Activated CD4-positive, alpha-beta T cell treated with anti-CD3 and anti-CD28 coated beads, Interleukin-2, amount 10 ng/mL, durations not matched to agents 24 days and 14 days (primary cell): Measurements from ENCODE around the gene ATXN7L1. TPM values are rescaled to one million over a fixed set of nuclear protein-coding genes. Genes with fewer than 3 reads are reported as not detected.

ENCODE experiments used
- DNase-seq: peaks from one replicate; pipeline ENCODE4 v3.0.0; 2022
- H3K27ac Mint-ChIP-seq: one replicate; pipeline ENCODE4 v1.8.0; 2022; ENCODE audit warnings: mild to moderate bottlenecking, mixed read lengths
- H3K27me3 Mint-ChIP-seq: one replicate; pipeline ENCODE4 v1.8.0; 2022; ENCODE audit warnings: mixed read lengths
- H3K36me3 Mint-ChIP-seq: one replicate; pipeline ENCODE4 v1.8.0; 2022; ENCODE audit warnings: low read depth, mild to moderate bottlenecking, mixed read lengths
- H3K4me1 Mint-ChIP-seq: one replicate; pipeline ENCODE4 v1.8.0; 2021; ENCODE audit warnings: mixed read lengths
- H3K4me3 Mint-ChIP-seq: one replicate; pipeline ENCODE4 v1.8.0; 2022; ENCODE audit warnings: mild to moderate bottlenecking, moderate library complexity, mixed read lengths
- H3K9me3 Mint-ChIP-seq: one replicate; pipeline ENCODE4 v1.8.0; 2021; ENCODE audit warnings: mixed read lengths
- intact Hi-C: fragments of 100-400 bp; cut with micrococcal nuclease; formaldehyde crosslinking; loops from one replicate; pipeline ENCODE4 v1.15.1; 2023
- total RNA-seq: library from RNA; stranded (reverse); gene quantifications from 2 replicates; pipeline ENCODE4 v1.2.3, GENCODE V29; 2022

The ATXN7L1 gene
- total RNA-seq, 1 donor from 2014 or later = 8.5 TPM

DNA sequence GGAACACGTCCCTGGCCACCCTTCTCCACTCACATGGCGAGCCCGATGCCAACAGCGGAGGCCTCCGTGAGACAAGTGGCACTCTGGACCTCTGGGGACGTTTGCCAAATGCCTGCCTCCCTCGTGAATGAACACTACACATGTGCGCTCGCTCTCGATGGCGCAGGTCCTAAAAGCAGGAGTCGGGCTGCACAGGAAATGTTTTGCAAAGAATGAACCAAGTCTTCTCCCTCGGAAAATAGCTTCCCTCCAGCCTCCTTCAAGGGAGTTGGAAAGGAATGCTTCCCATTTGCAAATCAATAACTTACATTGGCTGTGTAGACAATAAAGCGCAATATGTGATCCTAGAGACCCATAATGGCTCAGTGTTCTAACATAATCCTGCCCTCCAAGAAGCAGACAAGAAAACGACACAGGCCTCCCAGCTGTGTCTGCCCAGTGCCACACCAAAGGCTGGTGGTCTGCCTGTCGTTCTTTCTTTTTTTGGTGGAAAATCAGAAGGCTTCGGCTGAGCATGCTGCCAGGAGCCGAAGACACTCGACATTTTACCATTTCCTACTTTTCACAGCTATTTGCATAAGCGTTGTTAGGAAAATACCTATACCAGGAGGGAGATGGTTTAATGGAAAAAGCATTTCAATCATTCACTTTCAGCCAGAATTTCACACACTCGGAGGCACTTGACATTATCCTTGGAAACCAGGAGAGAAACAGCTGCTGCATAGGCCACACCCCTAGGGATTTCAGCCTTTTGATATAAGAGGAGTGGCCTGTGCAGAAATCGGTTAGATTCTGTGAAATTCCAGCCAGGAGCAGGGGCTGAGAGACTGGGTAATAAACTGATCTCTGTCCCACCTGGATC lies 38.4 kb downstream of the ATXN7L1 start:
- H3K27me3 Mint-ChIP-seq = peaks cover 15% of the 10 kb centered on the region

DNA sequence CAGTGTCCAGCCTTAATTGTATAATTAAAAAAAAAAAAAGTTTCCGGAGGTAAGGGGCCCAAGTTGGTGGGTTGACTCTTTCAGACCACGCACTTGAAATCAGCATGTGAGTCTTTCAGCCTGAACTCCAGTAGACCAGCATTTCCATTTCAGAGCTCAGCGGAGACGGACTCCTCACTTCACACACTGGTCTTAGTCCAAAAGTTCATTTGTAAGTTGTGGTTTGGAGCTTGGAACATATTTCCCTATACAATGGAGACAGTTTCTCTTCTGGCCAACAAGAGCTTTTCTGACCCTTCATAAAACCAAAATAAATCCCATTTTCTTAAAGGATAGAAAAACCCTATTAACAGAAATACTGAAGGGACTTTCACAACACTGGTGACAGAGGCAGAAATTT lies 41.0 kb downstream of the ATXN7L1 start:
- no peaks in the 10 kb centered on the region for H3K36me3 Mint-ChIP-seq
- H3K4me1 Mint-ChIP-seq = peaks cover 2% of the 10 kb centered on the region
- peaks cover 4% of the 10 kb centered on the region for H3K9me3 Mint-ChIP-seq
- DNase-seq = no peak
- no peak overlapping the region for H3K27ac Mint-ChIP-seq
- intact Hi-C loops = no loop called here
- peaks cover 20% of the 10 kb centered on the region for H3K27me3 Mint-ChIP-seq
- H3K4me3 Mint-ChIP-seq = no peak overlapping the region

More for the DNA sequence above, 38.4 kb downstream of the ATXN7L1 start:
- H3K4me1 Mint-ChIP-seq = peaks cover 4% of the 10 kb centered on the region
- no peaks in the 10 kb centered on the region for H3K36me3 Mint-ChIP-seq
- H3K27ac Mint-ChIP-seq = no peak overlapping the region
- intact Hi-C loops = no loop called here
- peaks cover 4% of the 10 kb centered on the region for H3K9me3 Mint-ChIP-seq
- no peak overlapping the region for H3K4me3 Mint-ChIP-seq
- no peak for DNase-seq

DNA sequence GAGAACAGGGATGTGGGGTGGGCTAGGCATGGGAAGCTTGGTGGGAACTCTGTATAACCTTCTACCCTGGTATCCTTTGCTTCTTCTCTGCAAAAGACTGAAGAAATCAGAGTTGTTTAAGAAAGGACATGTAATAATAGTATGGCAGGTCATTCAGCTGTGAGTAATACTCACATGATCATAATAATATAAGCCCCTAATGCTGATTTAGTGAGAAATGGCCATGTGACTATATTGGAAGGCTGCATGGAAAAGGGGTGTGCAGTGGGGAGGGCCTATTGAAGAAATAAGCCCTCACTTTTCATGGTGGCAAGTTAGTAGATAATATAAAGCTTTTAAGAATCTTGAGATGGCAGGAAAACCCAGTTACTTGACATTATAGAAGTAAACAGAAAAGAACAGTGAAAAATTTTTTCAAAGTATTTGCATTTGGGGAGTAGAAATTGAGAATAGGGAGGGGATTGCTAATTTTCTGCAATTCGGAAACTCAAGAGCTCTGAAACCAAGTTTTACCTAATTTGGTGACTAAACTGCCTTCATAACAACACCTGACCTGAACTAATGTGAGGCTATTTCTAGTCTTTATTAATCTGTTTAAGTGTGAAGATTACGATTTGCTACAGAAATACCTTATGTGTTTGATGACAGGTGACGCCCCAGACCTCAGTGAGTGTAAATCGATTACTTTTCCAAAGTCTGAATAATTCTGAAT lies 44.4 kb downstream of the ATXN7L1 start:
- no peak for DNase-seq
- Mint-ChIP-seq H3K27ac (no peak overlapping the region), H3K36me3 (no peaks in the 10 kb centered on the region), H3K4me1 (peaks cover 2% of the 10 kb centered on the region), H3K4me3 (no peak overlapping the region), H3K27me3 (peaks cover 23% of the 10 kb centered on the region), H3K9me3 (peaks cover 12% of the 10 kb centered on the region)
- intact Hi-C loops = no loop called here

- Mint-ChIP-seq H3K36me3 (no peaks in the 10 kb centered on the region), H3K27ac (no peak overlapping the region), H3K4me3 (no peak overlapping the region), H3K4me1 (peaks cover 2% of the 10 kb centered on the region), H3K9me3 (peaks cover 17% of the 10 kb centered on the region), H3K27me3 (peaks cover 27% of the 10 kb centered on the region)
- intact Hi-C loops = no loop called here
- DNase-seq = no peak
Observed at GRCh38 chr7:105831302-105831620, 45.1 kb downstream of the ATXN7L1 start.

GRCh38 chr7:105830405-105831301 lies 45.7 kb downstream of the ATXN7L1 start:
- Mint-ChIP-seq H3K27me3 (peaks cover 27% of the 10 kb centered on the region), H3K9me3 (peaks cover 14% of the 10 kb centered on the region), H3K4me1 (no peaks in the 10 kb centered on the region), H3K27ac (no peak overlapping the region), H3K36me3 (no peaks in the 10 kb centered on the region), H3K4me3 (no peak overlapping the region)
- intact Hi-C loops = no loop called here
- no peak for DNase-seq

GRCh38 chr7:105829681-105830322 lies 46.6 kb downstream of the ATXN7L1 start:
- intact Hi-C loops = no loop called here
- H3K9me3 Mint-ChIP-seq = peaks cover 19% of the 10 kb centered on the region
- no peak overlapping the region for H3K27ac Mint-ChIP-seq
- peaks cover 32% of the 10 kb centered on the region for H3K27me3 Mint-ChIP-seq
- no peaks in the 10 kb centered on the region for H3K4me1 Mint-ChIP-seq
- H3K4me3 Mint-ChIP-seq = no peak overlapping the region
- DNase-seq = no peak
- H3K36me3 Mint-ChIP-seq = peaks cover 2% of the 10 kb centered on the region

DNA sequence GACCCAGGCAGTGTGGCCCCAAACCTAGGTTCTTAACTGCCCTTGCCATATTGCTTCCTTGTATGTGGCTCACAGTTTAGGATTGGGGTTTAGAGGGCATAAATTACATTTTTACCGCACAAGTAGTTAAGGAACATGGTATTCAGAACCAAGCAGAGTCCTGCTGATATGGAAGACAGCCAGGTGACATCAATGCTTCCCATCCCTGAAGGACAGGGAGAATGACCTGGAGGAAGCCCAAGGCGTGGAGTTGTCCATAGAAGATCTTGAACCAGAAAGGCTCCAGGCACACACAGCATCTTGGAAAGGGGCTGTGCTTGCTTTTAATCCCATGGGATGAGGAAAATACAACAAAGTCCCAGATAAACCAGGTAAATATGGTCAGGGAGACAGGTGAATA lies 48.3 kb downstream of the ATXN7L1 start:
- H3K9me3 Mint-ChIP-seq = peaks cover 32% of the 10 kb centered on the region
- peaks cover 6% of the 10 kb centered on the region for H3K36me3 Mint-ChIP-seq
- no peak for DNase-seq
- no peak overlapping the region for H3K4me3 Mint-ChIP-seq
- H3K27me3 Mint-ChIP-seq = peaks cover 28% of the 10 kb centered on the region
- H3K27ac Mint-ChIP-seq = no peak overlapping the region
- peaks cover 3% of the 10 kb centered on the region for H3K4me1 Mint-ChIP-seq
- intact Hi-C loops = no loop called here

- no peak overlapping the region for H3K27ac Mint-ChIP-seq
- peaks cover 22% of the 10 kb centered on the region for H3K27me3 Mint-ChIP-seq
- intact Hi-C loops = no loop called here
- no peak for DNase-seq
- peaks cover 3% of the 10 kb centered on the region for H3K4me1 Mint-ChIP-seq
- H3K9me3 Mint-ChIP-seq = peaks cover 34% of the 10 kb centered on the region
- peaks cover 6% of the 10 kb centered on the region for H3K36me3 Mint-ChIP-seq
- no peak overlapping the region for H3K4me3 Mint-ChIP-seq
Observed at GRCh38 chr7:105827151-105827875, 49.1 kb downstream of the ATXN7L1 start.

GRCh38 chr7:105826143-105826542 lies 50.3 kb downstream of the ATXN7L1 start:
- intact Hi-C loops = no loop called here
- no peak overlapping the region for H3K27ac Mint-ChIP-seq
- peaks cover 22% of the 10 kb centered on the region for H3K27me3 Mint-ChIP-seq
- DNase-seq = no peak
- H3K9me3 Mint-ChIP-seq = peaks cover 34% of the 10 kb centered on the region
- no peak overlapping the region for H3K4me3 Mint-ChIP-seq
- H3K36me3 Mint-ChIP-seq = peaks cover 6% of the 10 kb centered on the region
- peaks cover 3% of the 10 kb centered on the region for H3K4me1 Mint-ChIP-seq

DNA sequence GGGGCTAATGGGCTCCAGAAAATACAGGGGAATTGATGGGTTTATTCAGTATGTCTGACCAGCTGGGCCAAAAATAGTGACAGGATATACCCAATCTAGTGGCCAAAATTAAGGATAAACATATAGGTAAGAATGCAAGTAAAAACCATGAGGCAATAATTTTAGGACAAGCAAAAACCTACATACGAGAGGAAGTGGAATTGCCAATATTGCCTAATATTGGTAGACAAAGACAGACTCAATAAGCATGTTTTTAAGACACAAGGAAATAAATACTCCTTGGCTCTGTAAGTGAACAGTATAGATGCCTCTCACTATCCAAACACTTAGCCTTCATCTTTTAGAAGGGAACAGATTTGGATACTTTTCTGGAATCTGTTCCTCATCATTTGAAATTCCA lies 51.0 kb downstream of the ATXN7L1 start:
- peaks cover 6% of the 10 kb centered on the region for H3K36me3 Mint-ChIP-seq
- no peak overlapping the region for H3K27ac Mint-ChIP-seq
- H3K4me3 Mint-ChIP-seq = no peak overlapping the region
- peaks cover 3% of the 10 kb centered on the region for H3K4me1 Mint-ChIP-seq
- H3K27me3 Mint-ChIP-seq = peaks cover 22% of the 10 kb centered on the region
- H3K9me3 Mint-ChIP-seq = peaks cover 34% of the 10 kb centered on the region
- intact Hi-C loops = no loop called here
- no peak for DNase-seq

DNA sequence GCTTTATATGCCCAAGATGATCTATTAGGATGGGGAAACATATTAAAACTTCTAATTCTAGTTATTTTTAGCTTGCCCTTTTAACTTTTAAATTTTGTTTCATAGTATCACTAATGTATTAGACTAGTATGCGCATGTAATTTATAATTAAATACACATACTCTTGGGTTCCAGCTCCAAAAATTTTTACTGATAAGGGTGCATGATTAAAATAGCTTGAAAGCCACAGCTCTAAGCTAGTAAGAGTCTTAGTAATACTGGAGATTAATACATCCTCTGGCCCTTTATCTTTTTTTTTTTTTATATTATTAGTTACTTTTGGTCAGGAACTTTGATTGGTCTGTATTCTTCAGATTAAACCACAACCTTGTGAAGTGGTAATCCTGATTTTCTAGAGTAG lies 53.6 kb downstream of the ATXN7L1 start:
- no peak for DNase-seq
- H3K4me3 Mint-ChIP-seq = no peak overlapping the region
- H3K36me3 Mint-ChIP-seq = peaks cover 6% of the 10 kb centered on the region
- intact Hi-C loops = no loop called here
- H3K27ac Mint-ChIP-seq = no peak overlapping the region
- H3K4me1 Mint-ChIP-seq = peaks cover 3% of the 10 kb centered on the region
- peaks cover 26% of the 10 kb centered on the region for H3K9me3 Mint-ChIP-seq
- H3K27me3 Mint-ChIP-seq = peaks cover 17% of the 10 kb centered on the region

GRCh38 chr7:105821527-105821926 lies 54.9 kb downstream of the ATXN7L1 start:
- no peak for DNase-seq
- no peak overlapping the region for H3K27ac Mint-ChIP-seq
- peaks cover 15% of the 10 kb centered on the region for H3K27me3 Mint-ChIP-seq
- H3K9me3 Mint-ChIP-seq = peaks cover 22% of the 10 kb centered on the region
- peaks cover 4% of the 10 kb centered on the region for H3K4me1 Mint-ChIP-seq
- H3K36me3 Mint-ChIP-seq = peaks cover 6% of the 10 kb centered on the region
- intact Hi-C loops = no loop called here
- H3K4me3 Mint-ChIP-seq = no peak overlapping the region
